Neuronal stem cell (in vitro differentiated cells): ENCODE data around the gene PDLIM7.

Experiments used
- DNase-seq: peaks from one replicate; pipeline ENCODE4 v3.0.0-alpha.2; 2013; ENCODE audit warnings: low spot score
- H2AFZ ChIP-seq: one replicate; pipeline ENCODE4 v1.6.1; 2013; ENCODE audit warnings: mild to moderate bottlenecking, low read length, inconsistent platforms
- H2AK5ac ChIP-seq: 2 replicates; pipeline ENCODE4 v1.6.1; 2013; ENCODE audit warnings: low read depth, mild to moderate bottlenecking, inconsistent platforms, low read length, moderate library complexity, mixed read lengths
- H2BK120ac ChIP-seq: 2 replicates; pipeline ENCODE4 v1.6.1; 2013; ENCODE audit warnings: low read depth, mild to moderate bottlenecking, inconsistent platforms, low read length, moderate library complexity, mixed read lengths
- H2BK12ac ChIP-seq: one replicate; pipeline ENCODE4 v1.6.1; 2013; ENCODE audit warnings: low read length, inconsistent platforms
- H2BK15ac ChIP-seq: 2 replicates; pipeline ENCODE4 v1.6.1; 2013; ENCODE audit warnings: mild to moderate bottlenecking, low read length, inconsistent platforms, mixed read lengths
- H2BK5ac ChIP-seq: one replicate; pipeline ENCODE4 v1.6.1; 2013; ENCODE audit warnings: inconsistent platforms, mild to moderate bottlenecking, low read length, moderate library complexity
- H3K14ac ChIP-seq: one replicate; pipeline ENCODE4 v1.6.1; 2013; ENCODE audit warnings: low read length, inconsistent platforms
- H3K18ac ChIP-seq: 2 replicates; pipeline ENCODE4 v1.6.1; 2013; ENCODE audit warnings: low read length, inconsistent platforms
- H3K23ac ChIP-seq: 2 replicates; pipeline ENCODE4 v1.6.1; 2013; ENCODE audit warnings: low read depth, mild to moderate bottlenecking, mixed read lengths, low read length, inconsistent platforms; ENCODE audit not compliant: poor library complexity
- H3K27ac ChIP-seq: replicated peaks from 3 replicates; pipeline ENCODE4 v1.5.1; 2013; ENCODE audit warnings: low read length, inconsistent platforms
- H3K27me3 ChIP-seq, 3 experiments: 2 replicates each; pipeline ENCODE4 v1.6.1; 2013; ENCODE audit warnings: low read length in 3 of 3, mild to moderate bottlenecking in 2 of 3, inconsistent platforms in 1 of 3, low read depth in 1 of 3, mixed read lengths in 1 of 3, moderate library complexity in 1 of 3; ENCODE audit not compliant: control insufficient read depth in 3 of 3, insufficient read depth in 3 of 3
- H3K36me3 ChIP-seq, 2 donors: replicated peaks in 1 of 2; 2 replicates each; pipeline ENCODE4 v1.6.1; 2013; ENCODE audit warnings: low read length in 2 of 2; ENCODE audit not compliant: control insufficient read depth in 2 of 2, insufficient read depth in 2 of 2
- H3K4ac ChIP-seq: 2 replicates; pipeline ENCODE4 v1.6.1; 2013; ENCODE audit warnings: inconsistent platforms, mild to moderate bottlenecking, low read length, moderate library complexity
- H3K4me1 ChIP-seq, 2 donors: 1 replicate in 1 of 2; 2 replicates in 1 of 2; pipeline ENCODE4 v1.6.1; 2013; ENCODE audit warnings: low read length in 2 of 2, low read depth in 1 of 2; ENCODE audit not compliant: control insufficient read depth in 2 of 2, insufficient read depth in 1 of 2
- H3K4me2 ChIP-seq: one replicate; pipeline ENCODE4 v1.6.1; 2013; ENCODE audit warnings: mild to moderate bottlenecking, low read length, inconsistent platforms; ENCODE audit not compliant: insufficient read depth, poor library complexity, severe bottlenecking
- H3K4me3 ChIP-seq, 2 donors: 2 replicates each; pipeline ENCODE4 v1.5.1; 2013; ENCODE audit warnings: low read length in 2 of 2, mild to moderate bottlenecking in 2 of 2, inconsistent platforms in 1 of 2, moderate library complexity in 1 of 2
- H3K79me1 ChIP-seq: one replicate; pipeline ENCODE4 v1.6.1; 2013; ENCODE audit warnings: low read depth, mild to moderate bottlenecking, inconsistent platforms, low read length, moderate library complexity
- H3K9ac ChIP-seq: one replicate; pipeline ENCODE4 v1.6.1; 2013; ENCODE audit warnings: mild to moderate bottlenecking, low read depth, low read length, inconsistent platforms; ENCODE audit not compliant: poor library complexity
- H3K9me3 ChIP-seq, 2 donors: replicated peaks in 1 of 2; 2 replicates each; pipeline versions ENCODE3 to v1.6.1; 2013; ENCODE audit warnings: low read length in 2 of 2, mild to moderate bottlenecking in 2 of 2, inconsistent platforms in 1 of 2, low read depth in 1 of 2, mixed read lengths in 1 of 2, moderate library complexity in 1 of 2; ENCODE audit not compliant: control insufficient read depth in 2 of 2, insufficient read depth in 1 of 2
- H4K8ac ChIP-seq: one replicate; pipeline ENCODE4 v1.6.1; 2013; ENCODE audit warnings: low read depth, mild to moderate bottlenecking, inconsistent platforms, low read length, moderate library complexity
- H4K91ac ChIP-seq: one replicate; pipeline ENCODE4 v1.6.1; 2013; ENCODE audit warnings: low read length, low read depth, mild to moderate bottlenecking, inconsistent platforms; ENCODE audit not compliant: poor library complexity
- WGBS, 2 donors: extraction: QIAGEN DNeasy Blood & Tissue Kit; methylation state at CpG; one replicate each; pipeline ENCODE4 v1.1.7; 2013; ENCODE audit warnings: missing lambda C conversion rate in 2 of 2, mixed read lengths in 1 of 2; ENCODE audit not compliant: insufficient read length in 2 of 2, insufficient replicate concordance in 1 of 2; ENCODE audit errors: extremely low coverage in 2 of 2; 5-methylcytosine and 5-hydroxymethylcytosine counted together

Gene PDLIM7

GRCh38 chr5:177505075-177505474, 7.7 kb upstream of the PDLIM7 start:
- no CpG with 5 or more reads among the region's 4 CpGs for WGBS, 2 donors
- Histone ChIP-seq H2BK12ac (peak overlapping the region; percentile 22), H3K36me3 (peaks cover 2 to 3% of the 10 kb centered on the region in 2 donors)

GRCh38 chr5:177504086-177505056, 7.0 kb upstream of the PDLIM7 start:
- Histone ChIP-seq H4K91ac (no peak overlapping the region), H3K9me3 (no peaks in the 10 kb centered on the region), H2BK15ac (peak overlapping the region; percentile 64), H3K14ac (peak overlapping the region; percentile 56), H2AK5ac (peak overlapping the region; percentile 2), H3K4ac (no peak overlapping the region), H3K79me1 (peaks cover 5% of the 10 kb centered on the region), H2BK12ac (peak overlapping the region; percentile 41), H3K18ac (no peak overlapping the region), H3K4me2 (no peak overlapping the region), H3K9ac (no peak overlapping the region), H3K36me3 (peaks cover 0 to 2% of the 10 kb centered on the region in 2 donors), H3K4me3 (no peak overlapping the region), H2BK5ac (peak overlapping the region; percentile 75), H3K27ac (no peak overlapping the region), H3K23ac (peak overlapping the region; percentile 73), H2AFZ (peak overlapping the region; percentile 52), H4K8ac (no peak overlapping the region), H3K4me1 (peaks cover 12 to 35% of the 10 kb centered on the region in 2 donors), H3K27me3 (peaks cover 0 to 3% (median 0%) of the 10 kb centered on the region in 3 experiments), H2BK120ac (peak overlapping the region; percentile 47)
- no CpG with 5 or more reads among the region's 47 CpGs for WGBS, 2 donors
- no peak for DNase-seq

More at GRCh38 chr5:177505075-177505474, 7.7 kb upstream of the PDLIM7 start:
- no peak overlapping the region for H3K27ac ChIP-seq
- H3K4me2 ChIP-seq = no peak overlapping the region
- H3K4me1 ChIP-seq = peaks cover 13 to 39% of the 10 kb centered on the region in 2 donors
- no peak overlapping the region for H2AFZ ChIP-seq
- no peak overlapping the region for H3K4me3 ChIP-seq
- H2BK120ac ChIP-seq = no peak overlapping the region
- H4K91ac ChIP-seq = no peak overlapping the region
- peak overlapping the region; percentile 75 for H2BK5ac ChIP-seq
- no peak overlapping the region for H3K4ac ChIP-seq
- H3K14ac ChIP-seq = no peak overlapping the region
- H3K23ac ChIP-seq = no peak overlapping the region
- H3K18ac ChIP-seq = no peak overlapping the region
- H3K9me3 ChIP-seq = no peaks in the 10 kb centered on the region
- H3K79me1 ChIP-seq = peaks cover 8% of the 10 kb centered on the region
- H2AK5ac ChIP-seq = no peak overlapping the region
- H3K9ac ChIP-seq = no peak overlapping the region
- no peak overlapping the region for H4K8ac ChIP-seq
- DNase-seq = no peak
- no peaks in the 10 kb centered on the region for H3K27me3 ChIP-seq
- no peak overlapping the region for H2BK15ac ChIP-seq

- Histone ChIP-seq H2AK5ac (peak overlapping the region; percentile 2), H2BK120ac (no peak overlapping the region), H2BK15ac (peak overlapping the region; percentile 64), H3K9ac (no peak overlapping the region), H3K4ac (no peak overlapping the region), H3K36me3 (peaks cover 0 to 2% of the 10 kb centered on the region in 2 donors), H2AFZ (peak overlapping the region; percentile 52), H3K9me3 (no peaks in the 10 kb centered on the region), H3K4me2 (no peak overlapping the region), H2BK12ac (peak overlapping the region; percentile 41), H3K18ac (no peak overlapping the region), H3K14ac (peak overlapping the region; percentile 56), H3K27me3 (peaks cover 0 to 8% (median 0%) of the 10 kb centered on the region in 3 experiments), H3K27ac (no peak overlapping the region), H3K4me1 (peaks cover 14 to 30% of the 10 kb centered on the region in 2 donors), H3K79me1 (peaks cover 5% of the 10 kb centered on the region), H2BK5ac (no peak overlapping the region), H4K91ac (no peak overlapping the region), H3K23ac (peak overlapping the region; percentile 34), H4K8ac (no peak overlapping the region), H3K4me3 (no peak overlapping the region)
- no peak for DNase-seq
- no CpG with 5 or more reads among the region's 24 CpGs for WGBS, 2 donors
These were observed 6.1 kb upstream of the PDLIM7 start for GRCh38 chr5:177503351-177504085.
